ENCODE measurements around the gene IGFN1.

GRCh38 chr1:201229095-201229494 lies 38.5 kb downstream of the IGFN1 start:
- TF ChIP-seq CTCF (IDR thresholded peaks at IDR 0.05; ENCODE audit: poor library complexity, severe bottlenecking) (no peak), REST (IDR thresholded peaks at IDR 0.05; ENCODE audit: borderline replicate concordance) (no peak), EZH2 (IDR thresholded peaks at IDR 0.05; ENCODE audit: borderline replicate concordance, insufficient read depth, low read length, poor library complexity, severe bottlenecking) (no peak), POLR2AphosphoS5 (IDR thresholded peaks at IDR 0.05) (no peak), MXI1 (conservative IDR thresholded peaks at IDR 0.05; ENCODE audit: poor library complexity, severe bottlenecking) (no peak), SMC3 (conservative IDR thresholded peaks at IDR 0.05; ENCODE audit: poor library complexity) (no peak), RAD21 (conservative IDR thresholded peaks at IDR 0.05) (no peak), TAF1 (IDR thresholded peaks at IDR 0.05; ENCODE audit: low read depth) (no peak)
